Activated T-cell treated with anti-CD3 and anti-CD28 coated beads for 24 hours (primary cell): Measurements from ENCODE around the gene TBCE.
A peak's percentile ranks its signal among the peaks of the same experiment; 100 is the strongest.
"Not testable (repeated sequence)": the region's sequence is repeated elsewhere in the genome, so short reads cannot be mapped to it uniquely, and the experiment has no call there.

Source experiments
- DNase-seq: peaks from one replicate; pipeline ENCODE4 v3.0.0-alpha.2; 2020; ENCODE audit warnings: low read depth

TBCE gene

DNA sequence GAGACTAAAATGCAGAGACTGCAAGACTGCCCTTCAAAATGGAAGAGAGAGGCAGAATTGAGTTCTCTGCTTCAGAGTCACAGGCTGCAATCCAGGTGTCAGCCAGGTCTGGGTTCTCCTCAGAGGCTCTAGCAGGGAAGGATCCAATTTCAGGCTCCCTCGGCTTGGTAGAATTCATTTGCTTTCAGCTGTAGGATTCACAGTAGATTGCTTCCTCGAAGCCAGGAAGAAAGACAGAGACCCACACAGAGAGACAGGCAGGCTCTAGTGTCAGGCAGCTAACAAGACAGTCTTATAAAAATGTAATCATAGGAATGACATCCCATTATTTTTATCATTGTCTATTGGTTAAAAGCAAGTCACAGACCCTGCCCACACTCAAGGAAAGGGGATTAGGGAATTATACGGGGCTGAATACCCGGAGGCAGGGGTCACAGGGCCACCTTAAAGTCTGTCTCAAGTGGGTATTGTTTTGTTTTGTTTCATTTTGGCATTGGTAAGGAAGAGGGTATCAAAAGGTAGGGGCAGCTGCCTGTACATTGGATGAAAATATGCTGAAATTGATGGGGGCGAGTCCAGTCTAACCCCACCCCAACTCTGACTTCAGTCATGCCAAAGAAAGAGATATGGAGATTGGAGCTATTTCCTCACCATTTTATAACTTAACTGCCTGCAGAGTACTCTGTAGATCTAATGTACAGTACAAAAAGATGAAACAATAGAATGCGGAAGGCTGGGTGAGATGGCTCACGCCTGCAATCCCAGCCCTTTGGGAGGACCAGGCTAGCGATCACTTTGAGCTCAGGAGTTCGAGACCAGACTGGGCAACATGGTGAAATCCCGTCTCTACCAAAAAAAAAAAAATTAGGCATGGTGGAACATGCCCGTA lies 9.5 kb upstream of the TBCE start:
- no peak for DNase-seq

DNA sequence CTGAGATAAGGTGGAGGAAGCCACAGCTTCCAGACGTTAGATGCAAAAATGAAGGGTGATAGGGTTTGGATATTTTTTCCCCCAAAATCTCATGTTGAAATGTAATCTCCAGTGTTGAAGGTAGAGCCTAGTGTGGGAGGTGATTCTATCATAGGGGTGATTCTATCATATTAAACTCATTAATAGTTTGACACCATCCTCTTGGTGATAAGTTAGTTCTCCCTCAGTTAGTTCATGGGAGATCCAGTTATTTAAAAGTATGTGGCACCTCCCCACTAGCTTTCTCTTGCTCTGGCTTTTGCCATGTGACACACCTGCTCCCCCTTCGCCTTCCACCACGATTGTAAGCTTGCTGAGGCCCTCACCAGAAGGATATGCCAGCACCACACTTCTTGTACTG lies 8.3 kb upstream of the TBCE start:
- DNase-seq: no peak

DNA sequence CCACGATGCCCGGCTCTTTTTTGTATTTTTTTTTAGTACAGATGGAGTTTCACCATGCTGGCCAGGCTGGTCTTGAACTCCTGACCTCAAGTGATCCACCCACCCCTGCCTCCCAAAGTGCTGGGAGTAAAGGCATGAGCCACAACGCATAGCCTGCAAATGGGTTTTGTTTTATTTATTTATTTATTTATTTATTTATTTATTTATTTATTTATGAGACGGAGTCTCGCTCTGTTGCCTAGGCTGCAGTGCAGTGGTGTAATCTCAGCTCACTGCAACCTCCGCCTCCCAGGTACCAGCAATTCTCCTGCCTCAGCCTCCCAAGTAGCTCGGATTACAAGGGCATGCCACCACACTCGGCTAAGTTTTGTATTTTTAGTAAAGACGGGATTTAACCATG lies 3.0 kb upstream of the TBCE start:
- not testable (repeated sequence) for DNase-seq

DNA sequence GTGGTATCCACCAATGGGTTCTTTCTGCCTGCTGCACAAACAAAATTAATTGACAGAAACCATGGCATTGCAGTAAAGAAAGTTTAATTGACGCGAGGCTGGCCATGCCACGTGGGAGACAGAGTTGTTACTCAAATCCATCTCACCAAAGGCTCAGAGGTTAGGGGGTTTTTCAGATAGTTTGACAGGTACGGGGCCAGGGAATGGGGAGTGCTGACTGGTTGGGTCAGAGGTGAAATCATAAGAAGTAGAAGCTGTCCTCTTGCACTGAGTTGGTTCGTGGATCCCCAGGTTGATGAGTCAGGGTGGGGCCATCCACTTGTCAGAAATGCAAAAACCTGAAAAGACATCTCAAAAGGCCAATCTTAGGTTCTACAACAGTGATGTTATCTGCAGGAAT lies 941 bp upstream of the TBCE start:
- peak; percentile 14 for DNase-seq

DNA sequence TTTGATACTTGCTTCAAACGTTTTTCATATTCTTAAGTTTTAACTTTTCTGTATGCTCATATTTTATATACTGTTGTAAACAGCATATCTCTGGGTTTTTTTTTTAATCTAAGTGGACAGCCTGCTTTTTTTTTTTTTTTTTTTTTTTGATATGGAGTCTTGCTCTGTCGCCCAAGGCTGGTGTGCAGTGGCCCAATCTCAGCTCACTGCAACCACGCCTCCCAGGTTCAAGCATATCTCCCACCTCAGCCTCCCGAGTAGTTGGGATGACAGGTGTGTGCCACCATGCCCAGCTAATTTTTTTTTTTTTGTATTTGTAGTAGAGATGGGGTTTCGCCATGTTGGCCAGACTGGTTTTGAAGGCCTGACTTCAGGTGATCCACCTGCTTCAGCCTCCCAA lies 1.2 kb downstream of the TBCE start:
- DNase-seq: no peak

DNA sequence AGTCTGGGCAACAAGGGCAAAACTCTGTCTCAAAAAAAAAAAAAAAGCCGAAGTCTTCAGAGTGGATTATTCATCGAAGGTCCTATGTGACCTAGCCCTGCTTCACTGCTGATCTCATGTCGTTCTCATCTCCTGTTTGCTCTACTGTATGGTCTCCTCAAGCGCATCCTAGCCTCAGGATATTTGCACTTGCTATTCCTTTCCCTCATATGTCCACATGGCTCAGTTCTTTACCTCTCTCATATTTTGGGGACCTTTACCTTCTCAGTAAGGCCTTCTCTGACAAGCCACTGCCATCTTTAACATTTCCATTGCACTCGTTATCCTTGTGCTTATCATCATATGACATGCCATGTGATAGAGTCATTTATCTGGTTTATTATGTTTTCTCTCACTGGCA lies 2.6 kb downstream of the TBCE start:
- DNase-seq: no peak

DNA sequence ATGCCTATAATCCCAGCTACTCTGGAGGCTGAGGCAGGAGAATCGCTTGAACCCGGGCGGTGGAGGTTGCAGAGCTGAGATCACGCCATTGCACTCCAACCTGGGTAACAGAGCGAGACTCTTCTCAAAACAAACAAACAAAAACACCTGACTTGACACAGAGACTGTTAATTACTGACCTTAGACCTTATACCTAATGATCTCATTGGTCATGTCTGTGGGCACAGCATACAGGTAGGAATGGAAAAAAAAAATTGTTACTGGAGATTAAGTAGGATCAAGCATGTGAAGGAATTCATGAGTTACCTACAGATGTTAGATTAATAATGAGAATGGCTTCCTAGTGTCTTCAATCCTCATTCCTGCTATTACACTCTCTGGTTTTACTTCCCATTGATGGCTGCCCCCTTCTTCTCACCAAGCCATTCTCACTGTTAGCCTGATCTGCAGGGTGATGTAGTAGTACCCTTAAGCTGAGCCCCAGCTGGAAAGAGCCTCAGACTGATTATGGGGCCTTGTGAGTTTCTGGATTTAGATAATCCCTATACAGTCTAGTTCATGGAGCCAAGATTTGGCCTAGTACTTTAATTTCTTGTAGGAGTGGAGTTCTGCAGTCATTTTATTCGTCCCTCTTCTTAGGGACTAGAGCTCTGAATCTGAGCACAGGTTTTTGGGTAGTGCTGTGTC lies 8.8 kb downstream of the TBCE start:
- DNase-seq: no peak

DNA sequence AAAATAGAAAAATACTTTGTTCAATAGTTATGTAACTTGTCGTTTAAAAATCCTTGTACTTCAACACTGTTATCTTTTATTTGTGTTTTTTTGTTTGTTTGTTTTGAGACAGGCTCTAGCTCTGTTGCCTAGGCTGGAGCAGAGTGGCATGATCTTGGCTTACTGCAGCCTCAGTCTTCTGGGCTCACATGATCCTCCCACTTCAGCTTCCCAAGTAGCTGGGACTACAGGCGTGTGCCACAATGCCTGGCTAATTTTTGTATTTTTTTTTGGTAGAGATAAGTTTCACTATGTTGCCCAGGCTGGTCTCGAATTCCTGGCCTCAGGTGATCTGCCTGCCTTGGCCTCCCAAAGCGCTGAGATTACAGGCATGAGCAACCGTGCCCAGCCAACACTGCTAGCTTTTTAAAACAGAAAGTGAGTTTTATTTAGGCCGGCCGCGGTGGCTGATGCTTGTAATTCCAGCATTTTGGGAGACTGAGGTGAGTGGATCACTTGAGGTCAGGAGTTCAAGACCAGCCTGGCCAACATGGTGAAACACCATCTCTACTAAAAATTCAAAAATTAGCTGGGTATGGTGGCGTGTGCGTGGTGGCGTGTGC lies 11.0 kb downstream of the TBCE start:
- DNase-seq: not testable (repeated sequence)

DNA sequence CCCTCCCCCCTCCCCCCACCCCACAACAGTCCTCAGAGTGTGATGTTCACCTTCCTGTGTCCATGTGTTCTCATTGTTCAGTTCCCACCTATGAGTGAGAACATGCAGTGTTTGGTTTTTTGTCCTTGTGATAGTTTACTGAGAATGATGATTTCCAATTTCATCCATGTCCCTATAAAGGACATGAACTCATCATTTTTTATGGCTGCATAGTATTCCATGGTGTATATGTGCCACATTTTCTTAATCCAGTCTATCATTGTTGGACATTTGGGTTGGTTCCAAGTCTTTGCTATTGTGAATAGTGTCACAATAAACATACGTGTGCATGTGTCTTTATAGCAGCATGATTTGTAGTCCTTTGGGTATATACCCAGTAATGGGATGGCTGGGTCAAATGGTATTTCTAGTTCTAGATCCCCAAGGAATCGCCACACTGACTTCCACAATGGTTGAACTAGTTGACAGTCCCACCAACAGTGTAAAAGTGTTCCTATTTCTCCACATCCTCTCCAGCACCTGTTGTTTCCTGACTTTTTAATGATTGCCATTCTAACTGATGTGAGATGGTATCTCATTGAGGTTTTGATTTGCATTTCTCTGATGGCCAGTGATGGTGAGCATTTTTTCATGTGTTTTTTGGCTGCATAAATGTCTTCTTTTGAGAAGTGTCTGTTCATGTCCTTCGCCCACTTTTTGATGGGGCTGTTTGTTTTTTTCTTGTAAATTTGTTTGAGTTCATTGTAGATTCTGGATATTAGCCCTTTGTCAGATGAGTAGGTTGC lies 14.9 kb downstream of the TBCE start:
- DNase-seq: not testable (repeated sequence)

DNA sequence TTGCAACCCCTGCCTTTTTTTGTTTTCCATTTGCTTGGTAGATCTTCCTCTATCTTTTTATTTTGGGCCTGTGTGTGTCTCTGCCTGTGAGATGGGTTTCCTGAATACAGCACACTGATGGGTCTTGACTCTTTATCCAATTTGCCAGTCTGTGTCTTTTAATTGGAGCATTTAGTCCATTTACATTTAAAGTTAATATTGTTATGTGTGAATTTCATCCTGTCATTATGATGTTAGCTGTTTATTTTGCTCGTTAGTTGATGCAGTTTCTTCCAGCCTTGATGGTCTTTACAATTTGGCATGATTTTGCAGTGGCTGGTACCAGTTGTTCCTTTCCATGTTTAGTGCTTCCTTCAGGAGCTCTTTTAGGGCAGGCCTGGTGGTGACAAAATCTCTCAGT lies 18.4 kb downstream of the TBCE start:
- not testable (repeated sequence) for DNase-seq

DNA sequence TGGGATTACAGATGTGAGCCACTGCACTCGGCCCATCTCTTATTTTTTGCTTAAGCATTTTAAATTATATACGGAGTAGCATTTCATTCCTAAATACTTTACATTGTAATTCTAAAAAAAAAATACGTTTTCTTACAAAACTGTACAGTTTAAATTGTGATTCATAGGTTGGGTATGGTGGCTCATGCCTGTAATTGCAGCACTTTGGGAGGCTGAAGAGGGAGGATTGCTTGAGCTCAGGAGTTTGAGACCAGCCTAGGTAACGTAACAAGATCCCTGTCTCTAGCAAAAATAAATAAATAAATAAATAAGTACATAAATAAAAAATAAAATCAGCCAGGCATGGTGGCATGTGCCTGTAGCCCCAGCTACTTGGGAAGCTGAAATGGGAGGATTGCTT lies 24.6 kb downstream of the TBCE start:
- DNase-seq: no peak

DNA sequence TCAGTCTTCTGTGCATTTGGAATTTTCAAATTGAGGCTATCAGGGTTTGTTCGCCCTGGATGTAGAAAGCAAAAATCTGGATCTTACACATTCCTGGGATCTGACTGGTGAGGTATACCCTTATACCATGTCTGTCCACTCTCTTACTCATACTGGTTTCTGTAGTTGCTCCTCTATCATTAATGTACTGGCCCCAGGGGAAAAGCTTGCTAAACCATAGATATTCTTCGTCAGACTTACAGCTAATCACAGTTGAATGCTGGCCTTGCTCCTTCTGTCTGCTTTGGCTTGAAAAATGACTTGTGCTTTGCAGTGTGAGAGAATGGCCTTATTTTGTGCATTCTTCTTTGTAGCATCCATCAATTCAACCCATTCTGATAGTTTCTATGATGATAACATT lies 30.5 kb downstream of the TBCE start:
- no peak for DNase-seq

DNA sequence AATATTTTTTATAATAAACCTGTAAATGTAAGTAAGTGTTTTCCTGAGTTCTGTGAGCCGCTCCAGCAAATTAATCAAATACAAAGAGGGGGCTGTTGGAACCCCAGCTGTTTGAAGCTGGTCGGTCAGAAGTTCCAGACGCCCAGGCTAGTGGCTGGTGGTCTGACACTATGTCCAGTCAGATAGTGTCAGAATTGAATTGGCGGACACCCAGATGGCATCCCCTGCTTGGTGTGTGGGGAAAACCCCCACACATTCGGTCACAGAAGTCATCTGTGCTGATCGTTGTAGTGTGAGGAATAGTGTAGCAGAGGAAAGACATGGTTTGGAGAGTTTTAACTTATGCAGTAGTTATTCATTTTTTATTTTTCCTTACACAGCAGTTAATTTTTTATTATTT lies 32.4 kb downstream of the TBCE start:
- DNase-seq: no peak

DNA sequence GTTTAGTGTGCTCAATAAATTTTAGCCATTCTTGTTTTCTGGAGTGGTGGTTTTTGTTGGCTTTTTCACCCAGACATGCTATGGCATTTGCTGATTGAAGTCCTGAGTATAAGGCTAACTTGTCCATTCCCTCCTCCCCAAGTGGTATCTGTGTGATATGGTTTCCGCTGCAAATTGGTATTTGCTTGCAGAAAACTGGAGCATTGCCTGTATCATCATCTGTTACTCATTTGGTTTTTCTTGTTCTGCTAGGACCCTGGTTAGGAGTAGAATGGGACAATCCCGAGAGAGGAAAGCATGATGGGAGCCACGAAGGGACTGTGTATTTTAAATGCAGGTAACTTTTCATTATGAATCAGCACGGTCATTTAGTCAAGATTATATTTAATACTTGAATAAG lies 34.0 kb downstream of the TBCE start:
- DNase-seq: no peak

DNA sequence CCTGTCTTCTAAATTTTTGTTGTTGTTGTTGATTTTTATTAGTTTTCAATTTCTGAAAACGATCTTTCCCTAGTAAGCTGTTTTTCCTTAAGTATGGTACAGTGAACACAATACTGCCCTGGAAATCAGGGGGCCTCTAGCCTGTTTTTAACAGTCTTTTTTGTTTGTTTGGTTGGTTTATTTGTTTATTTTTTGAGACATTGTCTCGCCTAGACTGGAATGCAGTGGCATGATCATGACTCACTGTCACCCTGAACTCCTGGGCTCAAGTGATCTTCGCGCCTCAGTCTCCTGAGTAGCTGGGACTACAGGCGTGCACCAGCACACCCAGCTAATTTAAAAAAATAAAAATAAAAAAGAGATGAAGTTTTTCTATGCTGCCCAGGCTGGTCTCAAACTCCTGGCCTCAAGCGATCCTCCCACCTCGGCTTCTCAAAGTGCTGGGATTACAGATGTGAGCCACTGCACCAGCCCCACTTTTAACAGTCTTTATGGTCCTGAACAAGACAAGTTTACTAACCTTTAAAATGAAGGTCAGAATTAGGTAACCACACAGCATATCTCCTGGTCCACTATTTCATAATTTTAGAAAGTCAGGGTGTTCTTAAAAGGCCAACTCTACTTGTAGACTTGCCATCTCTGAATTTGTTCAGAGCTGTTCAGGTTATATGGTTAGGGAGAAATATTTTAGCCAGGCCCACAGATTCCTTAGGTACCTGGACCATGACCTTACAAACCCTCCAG lies 35.4 kb downstream of the TBCE start:
- no peak for DNase-seq

DNA sequence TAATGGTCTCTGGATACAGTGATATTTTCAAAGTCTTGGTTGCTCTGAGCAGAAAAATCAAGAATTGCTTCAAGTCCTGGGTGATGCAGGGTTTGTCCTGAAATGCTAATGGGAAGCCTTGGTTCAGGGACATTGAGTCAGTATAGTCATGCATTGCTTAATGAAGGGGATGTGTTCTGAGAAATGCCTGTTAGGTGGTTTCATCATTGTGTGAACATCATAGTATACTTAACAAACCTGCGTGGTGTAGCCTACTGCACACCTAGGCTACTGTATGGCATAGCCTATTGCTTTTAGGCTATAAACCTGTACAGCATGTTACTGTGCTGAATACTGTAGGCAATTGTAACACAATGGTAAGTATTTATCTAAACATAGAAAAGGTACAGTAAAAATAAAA lies 36.4 kb downstream of the TBCE start:
- no peak for DNase-seq

DNA sequence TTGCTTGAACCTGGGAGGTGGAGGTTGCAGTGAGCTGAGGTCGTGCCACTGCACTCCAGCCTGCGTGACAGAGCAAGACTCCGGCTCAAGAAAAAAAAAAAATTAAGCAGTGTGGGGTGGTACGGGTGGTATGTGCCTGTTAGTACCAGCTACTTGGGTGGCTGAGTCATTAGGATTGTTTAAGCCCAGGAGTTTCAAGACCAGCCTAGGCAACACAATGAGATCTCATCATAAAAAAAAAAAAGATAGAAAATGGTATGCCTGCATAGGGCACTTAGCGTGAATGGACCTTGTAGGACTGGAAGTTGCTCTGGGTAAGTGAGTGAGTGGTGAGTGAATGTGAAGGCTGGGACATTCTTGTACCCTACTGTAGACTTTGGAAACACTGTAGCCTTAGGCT lies 37.0 kb downstream of the TBCE start:
- DNase-seq: no peak

DNA sequence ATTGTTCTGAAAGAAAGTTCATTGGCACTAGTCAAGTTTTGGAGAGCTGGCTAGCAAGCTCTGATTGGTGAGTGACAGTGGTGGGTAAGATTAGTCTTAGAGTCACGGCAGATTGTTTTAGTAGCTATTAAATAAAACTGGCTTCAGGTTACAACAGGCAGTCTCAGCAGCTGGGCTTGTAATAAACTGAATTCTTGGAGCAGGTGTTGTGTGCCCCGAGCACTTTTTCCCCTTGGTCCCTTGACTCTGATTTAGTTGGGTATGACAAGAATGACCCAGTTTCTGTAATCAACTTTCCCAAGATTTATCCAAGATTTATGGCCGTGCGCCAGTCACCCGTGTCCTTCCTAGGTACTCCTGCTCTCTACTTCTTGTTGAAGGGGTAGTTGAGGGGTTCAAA lies 40.2 kb downstream of the TBCE start:
- no peak for DNase-seq

DNA sequence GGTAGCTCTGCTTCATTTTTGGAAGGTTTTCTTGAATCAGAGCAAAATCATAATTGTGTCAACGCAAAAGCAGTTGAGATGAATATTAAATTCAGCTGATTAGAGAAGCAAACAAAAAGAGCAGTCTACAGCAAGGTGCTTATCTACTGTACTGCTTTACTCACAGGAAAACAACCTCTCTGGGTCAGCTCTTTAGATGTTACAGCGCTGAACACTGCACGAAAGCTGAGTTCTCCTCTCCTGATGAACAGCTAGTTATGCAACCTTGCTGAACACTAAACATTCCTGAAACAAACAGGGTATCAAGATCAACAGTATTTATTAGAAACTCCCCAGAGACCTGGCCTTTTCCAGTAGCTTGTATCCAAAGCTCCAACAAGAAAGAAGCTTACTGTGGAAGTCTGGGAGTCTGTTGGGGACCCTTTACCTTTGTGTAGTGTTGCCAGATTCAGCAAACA lies 41.3 kb downstream of the TBCE start:
- no peak for DNase-seq

DNA sequence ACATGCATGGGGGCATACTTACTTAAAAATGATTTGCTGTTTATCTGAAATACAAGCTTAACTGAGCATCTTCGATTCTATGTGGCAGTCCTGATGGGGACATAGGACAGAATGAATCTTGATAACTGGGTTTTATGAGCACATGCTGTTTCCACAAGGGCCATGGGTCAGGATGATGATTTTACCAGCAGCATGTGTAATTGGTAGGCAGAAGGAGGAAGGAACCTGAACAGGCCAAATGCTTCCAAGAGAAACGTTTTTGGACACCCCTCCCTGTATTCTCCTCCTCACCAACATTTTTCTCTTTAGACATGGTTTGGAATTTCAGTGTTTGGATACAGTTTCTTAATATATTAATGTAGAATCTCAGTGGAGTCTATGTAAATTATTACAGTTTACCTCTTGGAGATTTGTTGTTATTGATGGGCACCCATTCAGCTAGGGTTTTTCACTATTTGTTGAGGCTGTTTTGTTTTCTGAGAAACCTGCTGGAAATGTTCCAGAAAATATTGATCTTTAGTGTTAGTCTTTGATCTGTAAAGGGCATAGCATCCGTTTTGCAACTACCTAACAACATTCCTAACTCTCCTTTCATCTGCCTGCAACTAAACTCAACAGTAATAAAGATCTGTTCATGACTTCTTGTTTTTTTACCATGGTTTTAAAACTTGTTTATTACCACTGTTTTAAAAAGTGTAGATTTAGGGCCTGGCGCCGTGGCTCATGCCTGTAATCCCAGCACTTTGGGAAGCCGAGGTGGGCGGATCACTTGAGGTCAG lies 42.0 kb downstream of the TBCE start:
- no peak for DNase-seq

DNA sequence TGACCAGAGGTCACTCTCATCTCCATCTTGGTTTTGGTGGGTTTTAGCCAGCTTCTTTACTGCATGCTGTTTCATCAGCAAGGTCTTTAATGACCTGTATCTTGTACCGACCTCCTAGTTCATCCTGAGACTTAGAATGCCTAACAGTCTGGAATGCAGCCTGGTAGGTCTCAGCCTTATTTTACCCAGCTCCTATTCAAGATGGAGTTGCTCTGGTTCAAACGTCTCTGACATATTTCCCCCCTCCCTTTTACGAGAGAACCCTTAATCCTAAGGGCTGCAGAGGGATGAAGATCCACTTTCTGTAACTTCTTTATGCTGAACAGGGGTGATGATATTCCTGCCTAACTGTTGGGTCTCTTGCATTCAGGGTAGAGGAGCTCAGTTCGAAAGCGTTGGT lies 43.2 kb downstream of the TBCE start:
- no peak for DNase-seq
